ENCODE data around the gene ARID1B. TPM values are rescaled to one million over a fixed set of nuclear protein-coding genes. Genes with fewer than 3 reads are reported as not detected.
A peak's percentile ranks its signal among the peaks of the same experiment; 100 is the strongest.

The ARID1B gene
- total RNA-seq, 2 donors from 2014 or later = 74.0 to 110 TPM

- WGBS, 2 experiments (ENCODE audit: insufficient coverage in 1 of 2, insufficient read length in 1 of 2) = 95 to 100% methylated on average over 8 to 12 of the region's 12 CpGs
- H3K27ac Mint-ChIP-seq = peak overlapping the region; percentile 26
- H3K4me3 ChIP-seq (ENCODE audit: low read length) = no peak overlapping the region
- H3K9ac ChIP-seq (ENCODE audit: extremely low read depth, low read length, poor library complexity, severe bottlenecking) = no peak overlapping the region
- no peak overlapping the region for H3K27ac ChIP-seq (ENCODE audit: low read depth, low read length)
- no peaks in the 10 kb centered on the region for H3K9me3 ChIP-seq (ENCODE audit: control insufficient read depth, low read length)
- H3K36me3 Mint-ChIP-seq (ENCODE audit: low read depth) = no peaks in the 10 kb centered on the region
- H3K4me3 Mint-ChIP-seq = no peak overlapping the region
- no peak for TF ChIP-seq CTCF (conservative IDR thresholded peaks at IDR 0.05)
- H3K36me3 ChIP-seq (ENCODE audit: control insufficient read depth, insufficient read depth, low read length) = no peaks in the 10 kb centered on the region
- no peaks in the 10 kb centered on the region for H3K27me3 ChIP-seq (ENCODE audit: control insufficient read depth, insufficient read depth, low read length, poor library complexity, severe bottlenecking)
- H3K4me1 ChIP-seq (ENCODE audit: control insufficient read depth, insufficient read depth, low read length) = peaks cover 8% of the 10 kb centered on the region
- H3K4me1 Mint-ChIP-seq = peaks cover 26% of the 10 kb centered on the region
- no peak for DNase-seq
- no peaks in the 10 kb centered on the region for H3K9me3 Mint-ChIP-seq
- H3K27me3 Mint-ChIP-seq (ENCODE audit: insufficient read depth) = no peaks in the 10 kb centered on the region
Observed at GRCh38 chr6:156954816-156955215, 177.6 kb downstream of the ARID1B start.

- Histone ChIP-seq H3K36me3 (ENCODE audit: control insufficient read depth, insufficient read depth, low read length) (no peaks in the 10 kb centered on the region), H3K27me3 (ENCODE audit: control insufficient read depth, insufficient read depth, low read length, poor library complexity, severe bottlenecking) (no peaks in the 10 kb centered on the region), H3K4me1 (ENCODE audit: control insufficient read depth, insufficient read depth, low read length) (peaks cover 8% of the 10 kb centered on the region), H3K27ac (ENCODE audit: low read depth, low read length) (no peak overlapping the region), H3K9ac (ENCODE audit: extremely low read depth, low read length, poor library complexity, severe bottlenecking) (no peak overlapping the region), H3K9me3 (ENCODE audit: control insufficient read depth, low read length) (no peaks in the 10 kb centered on the region), H3K4me3 (ENCODE audit: low read length) (no peak overlapping the region)
- Mint-ChIP-seq H3K36me3 (ENCODE audit: low read depth) (no peaks in the 10 kb centered on the region), H3K4me1 (peaks cover 26% of the 10 kb centered on the region), H3K9me3 (no peaks in the 10 kb centered on the region), H3K4me3 (no peak overlapping the region), H3K27ac (no peak overlapping the region), H3K27me3 (ENCODE audit: insufficient read depth) (no peaks in the 10 kb centered on the region)
- DNase-seq = no peak
- TF ChIP-seq CTCF (conservative IDR thresholded peaks at IDR 0.05) = no peak
- 90 to 93% methylated on average over 3 to 6 of the region's 6 CpGs for WGBS, 2 experiments (ENCODE audit: insufficient coverage in 1 of 2, insufficient read length in 1 of 2)
Observed at GRCh38 chr6:156955494-156956183, 178.5 kb downstream of the ARID1B start.

GRCh38 chr6:156956286-156956685 is 179.1 kb downstream of the ARID1B start:
- Histone ChIP-seq H3K4me3 (ENCODE audit: low read length) (no peak overlapping the region), H3K27me3 (ENCODE audit: control insufficient read depth, insufficient read depth, low read length, poor library complexity, severe bottlenecking) (no peaks in the 10 kb centered on the region), H3K36me3 (ENCODE audit: control insufficient read depth, insufficient read depth, low read length) (no peaks in the 10 kb centered on the region), H3K4me1 (ENCODE audit: control insufficient read depth, insufficient read depth, low read length) (peaks cover 8% of the 10 kb centered on the region), H3K9ac (ENCODE audit: extremely low read depth, low read length, poor library complexity, severe bottlenecking) (no peak overlapping the region), H3K9me3 (ENCODE audit: control insufficient read depth, low read length) (no peaks in the 10 kb centered on the region), H3K27ac (ENCODE audit: low read depth, low read length) (no peak overlapping the region)
- no peak overlapping the region for H3K4me3 Mint-ChIP-seq
- H3K27me3 Mint-ChIP-seq (ENCODE audit: insufficient read depth) = no peaks in the 10 kb centered on the region
- peaks cover 26% of the 10 kb centered on the region for H3K4me1 Mint-ChIP-seq
- H3K9me3 Mint-ChIP-seq = no peaks in the 10 kb centered on the region
- peak; percentile 26 for TF ChIP-seq CTCF (conservative IDR thresholded peaks at IDR 0.05)
- no peak for DNase-seq
- H3K27ac Mint-ChIP-seq = no peak overlapping the region
- no peaks in the 10 kb centered on the region for H3K36me3 Mint-ChIP-seq (ENCODE audit: low read depth)

Measured in endodermal cell (in vitro differentiated cells).